22Rv1 (cell line): Measurements from ENCODE around the gene OLFM1.
"Not testable (repeated sequence)": the region's sequence is repeated elsewhere in the genome, so short reads cannot be mapped to it uniquely, and the experiment has no call there.

Experiments
- H3K27ac ChIP-seq: fragments of 450-650 bp; 2 replicates; pipeline ENCODE4 v1.5.1; 2017
- CTCF ChIP-seq: fragments of 450-650 bp; IDR thresholded peaks from 2 replicates; pipeline ENCODE4 v1.5.1; 2017; ENCODE audit warnings: mild to moderate bottlenecking
- ZFX ChIP-seq: fragments of 450-650 bp; IDR thresholded peaks from 2 replicates; pipeline ENCODE4 v1.6.1; 2017; ENCODE audit warnings: antibody characterized with exemption, borderline replicate concordance

The OLFM1 gene

GRCh38 chr9:135105938-135106491 lies 18.5 kb downstream of the OLFM1 start:
- TF ChIP-seq CTCF (no peak), ZFX (no peak)
- no peak overlapping the region for H3K27ac ChIP-seq

GRCh38 chr9:135106551-135107270 lies 19.2 kb downstream of the OLFM1 start:
- no peak for TF ChIP-seq CTCF
- TF ChIP-seq ZFX, result no peak
- H3K27ac ChIP-seq, result no peak overlapping the region

GRCh38 chr9:135107581-135108235 lies 20.2 kb downstream of the OLFM1 start:
- no peak overlapping the region for H3K27ac ChIP-seq
- no peak for TF ChIP-seq CTCF
- no peak for TF ChIP-seq ZFX

- no peak for TF ChIP-seq ZFX
- TF ChIP-seq CTCF, result no peak
- no peak overlapping the region for H3K27ac ChIP-seq
These were observed 21.5 kb downstream of the OLFM1 start for GRCh38 chr9:135108831-135109510.

- H3K27ac ChIP-seq, result no peak overlapping the region
- no peak for TF ChIP-seq ZFX
- no peak for TF ChIP-seq CTCF
These were observed 22.2 kb downstream of the OLFM1 start for GRCh38 chr9:135109650-135110049.

GRCh38 chr9:135110416-135110815 lies 22.9 kb downstream of the OLFM1 start:
- no peak overlapping the region for H3K27ac ChIP-seq
- TF ChIP-seq ZFX (no peak), CTCF (no peak)

GRCh38 chr9:135111600-135111999 lies 24.1 kb downstream of the OLFM1 start:
- not testable (repeated sequence) for H3K27ac ChIP-seq
